Right lobe of liver (tissue), 6 donors: ENCODE measurements around the gene CCT5. TPM values are rescaled to one million over a fixed set of nuclear protein-coding genes. Genes with fewer than 3 reads are reported as not detected.
A peak's percentile ranks its signal among the peaks of the same experiment; 100 is the strongest.

Source experiments
- ATAC-seq, 4 donors: fragments of 200-7000 bp; cut with Tn5 transposase; one replicate each; pipeline ENCODE4 v1.9.1; 2020; ENCODE audit warnings: mild to moderate bottlenecking in 4 of 4, moderate library complexity in 4 of 4
- DNase-seq, 3 donors: peaks; one replicate each; pipeline ENCODE4 v3.0.0-alpha.2; 2020
- H3K27ac ChIP-seq, 3 donors: fragments of 200-600 bp; one replicate each; pipeline ENCODE4 v1.8.0; 2022
- H3K27me3 ChIP-seq, 2 donors: fragments of 200-600 bp; one replicate each; pipeline ENCODE4 v1.8.0; 2022
- H3K36me3 ChIP-seq, 4 donors: fragments of 200-600 bp; sonication (generic) in 1 of 4; one replicate each; pipeline versions ENCODE4 v1.5.1 to v1.8.0; 2017 to 2022; ENCODE audit warnings: control low read depth in 1 of 4
- H3K4me1 ChIP-seq, 4 donors: fragments of 200-600 bp; sonication (generic) in 1 of 4; one replicate each; pipeline versions ENCODE4 v1.5.1 to v1.8.0; 2017 to 2022; ENCODE audit warnings: control low read depth in 1 of 4
- H3K4me3 ChIP-seq, 3 donors: fragments of 200-600 bp; one replicate each; pipeline ENCODE4 v1.8.0; 2022
- H3K9me3 ChIP-seq, 4 donors: fragments of 200-600 bp; sonication (generic) in 1 of 4; one replicate each; pipeline versions ENCODE4 v1.5.1 to v1.8.0; 2017 to 2022; ENCODE audit warnings: control low read depth in 1 of 4
- CTCF ChIP-seq, 4 donors: fragments of 200-600 bp in 3 of 4; fragments of 450-650 bp in 1 of 4; IDR thresholded peaks; one replicate each; pipeline versions ENCODE4 v1.5.1 to v1.8.0; 2016 to 2022; ENCODE audit warnings: antibody characterized with exemption in 4 of 4, mild to moderate bottlenecking in 2 of 4
- POLR2A ChIP-seq: fragments of 450-650 bp; IDR thresholded peaks from one replicate; pipeline ENCODE4 v1.6.1; 2017; ENCODE audit warnings: antibody characterized with exemption, mild to moderate bottlenecking
- WGBS: methylation state at CpG from one replicate; pipeline ENCODE4 v1.1.6; 2018; ENCODE audit warnings: low coverage, low lambda C conversion rate; ENCODE audit not compliant: insufficient coverage; ENCODE audit errors: missing lambda C conversion rate; 5-methylcytosine and 5-hydroxymethylcytosine counted together
- intact Hi-C, 2 donors: fragments of 100-400 bp; cut with DNase I; formaldehyde crosslinking; loops; one replicate each; pipeline versions ENCODE4 v1.11.2 to v1.14.1; 2022
- total RNA-seq, 6 experiments: library from RNA; depleted of rRNA in 2 of 6; stranded (reverse); fragments of >200 nt in 2 of 6; fragmentation: NEBNext Ultra II Directional in 3 of 6; extraction: Animal tissue kit (Norgen Biotek cat#: 25700) in 3 of 6; gene quantifications; one replicate each; pipeline versions ENCODE4 v1.1.0 to v1.2.4, GENCODE V29; 2016 to 2023
- donor health status: DM: no; HTN: yes; CAD: no.
- donor health status: DM: no; HTN: no; CAD: no.
- donor health status: DM: no; HTN: no; CAD: no.
- donor health status: DM: no; HTN: yes; CAD: no.
- donor health status: DM: no; HTN: yes; CAD: no.

The CCT5 gene
- total RNA-seq, 6 experiments from 2014 or later = 39.7 to 124 (median 74.8) TPM

- 66% methylated on average over 8 of the region's 10 CpGs for WGBS
- ATAC-seq (no peak), DNase-seq (no peak)
- TF ChIP-seq CTCF (IDR thresholded peaks at IDR 0.05) (no peak), POLR2A (no peak)
- H3K36me3 ChIP-seq = peaks cover 0 to 3% (median 0%) of the 10 kb centered on the region in 4 donors
- H3K9me3 ChIP-seq = no peaks in the 10 kb centered on the region
- peak overlapping the region in 2 of 3 donors; percentile 41 to 53 for H3K27ac ChIP-seq
- H3K27me3 ChIP-seq = no peaks in the 10 kb centered on the region
- peaks cover 0 to 32% (median 11%) of the 10 kb centered on the region in 4 donors for H3K4me1 ChIP-seq
- H3K4me3 ChIP-seq = no peak overlapping the region
- intact Hi-C loops = no loop called here
Measured at GRCh38 chr5:10275460-10275859, 25.4 kb downstream of the CCT5 start.

GRCh38 chr5:10275991-10276390 is 25.9 kb downstream of the CCT5 start:
- intact Hi-C loops = no loop called here
- Histone ChIP-seq H3K27me3 (no peaks in the 10 kb centered on the region), H3K36me3 (peaks cover 0 to 3% (median 0%) of the 10 kb centered on the region in 4 donors), H3K9me3 (no peaks in the 10 kb centered on the region), H3K4me3 (no peak overlapping the region), H3K4me1 (peaks cover 0 to 32% (median 11%) of the 10 kb centered on the region in 4 donors), H3K27ac (peak overlapping the region in 2 of 3 donors; percentile 41 to 53)
- DNase-seq (peak in 1 of 3 donors; percentile 52), ATAC-seq (peak; percentile 69 to 82 (median 80))
- TF ChIP-seq POLR2A = no peak
- no peak for TF ChIP-seq CTCF (IDR thresholded peaks at IDR 0.05)
- WGBS = 66% methylated on average over 5 of the region's 9 CpGs

- ATAC-seq (no peak), DNase-seq (no peak)
- Histone ChIP-seq H3K36me3 (peaks cover 0 to 10% (median 0%) of the 10 kb centered on the region in 4 donors), H3K4me1 (peaks cover 0 to 32% (median 11%) of the 10 kb centered on the region in 4 donors), H3K9me3 (no peaks in the 10 kb centered on the region), H3K27me3 (no peaks in the 10 kb centered on the region), H3K27ac (peak overlapping the region in 1 of 3 donors; percentile 41), H3K4me3 (no peak overlapping the region)
- intact Hi-C loops = no loop called here
- 82% methylated on average over 7 of the region's 7 CpGs for WGBS
- TF ChIP-seq POLR2A (no peak), CTCF (IDR thresholded peaks at IDR 0.05) (no peak)
Measured at GRCh38 chr5:10276691-10277090, 26.6 kb downstream of the CCT5 start.

- no peak for ATAC-seq
- intact Hi-C loops = no loop called here
- Histone ChIP-seq H3K36me3 (peaks cover 0 to 19% (median 0%) of the 10 kb centered on the region in 4 donors), H3K27me3 (no peaks in the 10 kb centered on the region), H3K4me1 (peaks cover 0 to 24% (median 7%) of the 10 kb centered on the region in 4 donors), H3K27ac (no peak overlapping the region), H3K4me3 (no peak overlapping the region), H3K9me3 (no peaks in the 10 kb centered on the region)
- 89% methylated on average over 9 of the region's 13 CpGs for WGBS
- TF ChIP-seq CTCF (IDR thresholded peaks at IDR 0.05) = no peak
- TF ChIP-seq POLR2A = no peak
- DNase-seq = no peak
Measured at GRCh38 chr5:10277773-10278630, 27.9 kb downstream of the CCT5 start.
